ENCODE data around the gene PDE4B. TPM values are rescaled to one million over a fixed set of nuclear protein-coding genes. Genes with fewer than 3 reads are reported as not detected.

Gene PDE4B
- total RNA-seq, 4 donors from 2014 or later: 3.7 to 16.6 (median 5.1) TPM

DNA sequence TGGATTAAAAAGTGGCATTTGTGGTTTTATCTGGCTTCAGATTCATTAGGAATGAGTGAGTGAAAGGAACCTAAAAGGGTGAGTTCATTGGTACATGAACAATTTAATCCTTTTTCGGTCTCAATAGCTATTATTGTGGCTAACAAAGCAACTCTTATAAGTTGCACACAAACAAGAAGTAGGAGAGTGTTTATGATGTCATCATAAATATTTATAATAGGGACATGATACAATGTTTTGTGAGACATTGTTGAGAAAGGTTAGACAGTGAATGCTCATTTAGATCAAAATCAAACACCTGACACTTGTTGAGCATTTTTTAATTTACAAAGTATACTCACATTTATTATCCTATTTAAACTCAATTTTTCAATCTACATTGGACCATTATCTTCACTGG lies 363.4 kb downstream of the PDE4B start:
- DNase-seq (ENCODE audit: extremely low spot score): no peak
- TF ChIP-seq CTCF (IDR thresholded peaks at IDR 0.05): no peak
- TF ChIP-seq EP300 (IDR thresholded peaks at IDR 0.05): no peak
- TF ChIP-seq POLR2A (IDR thresholded peaks at IDR 0.05; ENCODE audit: low read depth): no peak
- no peaks in the 10 kb centered on the region for H3K4me1 ChIP-seq
- WGBS: 81% methylated on average over 1 of the region's 1 CpG
- H3K27ac ChIP-seq (replicated peaks in 1 of 4): no peak overlapping the region
- no peak overlapping the region for H3K4me3 ChIP-seq
- no peaks in the 10 kb centered on the region for H3K27me3 ChIP-seq
- intact Hi-C loops (cut with DNase I): no loop called here
- no peaks in the 10 kb centered on the region for H3K36me3 ChIP-seq
- H3K9me3 ChIP-seq: no peaks in the 10 kb centered on the region

DNA sequence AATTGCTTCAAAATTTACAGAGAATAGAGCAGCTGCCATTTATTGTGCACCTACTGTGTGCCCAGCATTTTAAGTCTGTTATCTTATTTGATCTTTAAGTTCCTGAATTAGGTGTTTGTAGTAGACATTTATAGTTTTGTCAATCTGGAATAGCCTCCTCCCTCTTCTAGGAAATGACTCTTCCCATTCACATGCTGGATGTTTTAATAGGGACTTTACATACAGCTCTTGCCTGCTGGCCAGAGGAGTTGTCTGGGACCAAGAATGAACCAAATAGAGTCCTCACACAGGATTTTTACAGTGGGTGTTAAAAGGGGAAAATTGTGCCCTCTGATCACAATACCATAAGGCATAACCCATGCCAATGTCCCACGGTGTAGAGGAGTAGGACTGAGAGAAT lies 367.1 kb downstream of the PDE4B start:
- Histone ChIP-seq H3K9me3 (no peaks in the 10 kb centered on the region), H3K36me3 (no peaks in the 10 kb centered on the region), H3K27ac (replicated peaks in 1 of 4) (no peak overlapping the region), H3K27me3 (no peaks in the 10 kb centered on the region), H3K4me1 (no peaks in the 10 kb centered on the region), H3K4me3 (no peak overlapping the region)
- WGBS: 82% methylated on average over 1 of the region's 1 CpG
- no peak for TF ChIP-seq EP300 (IDR thresholded peaks at IDR 0.05)
- no peak for TF ChIP-seq POLR2A (IDR thresholded peaks at IDR 0.05; ENCODE audit: low read depth)
- TF ChIP-seq POLR2AphosphoS5 (IDR thresholded peaks at IDR 0.05): no peak
- TF ChIP-seq CTCF (IDR thresholded peaks at IDR 0.05): no peak
- intact Hi-C loops (cut with DNase I): no loop called here
- DNase-seq (ENCODE audit: extremely low spot score): no peak

GRCh38 chr1:66160719-66161118 lies 368.0 kb downstream of the PDE4B start:
- no peaks in the 10 kb centered on the region for H3K36me3 ChIP-seq
- intact Hi-C loops (cut with DNase I): no loop called here
- H3K27me3 ChIP-seq: no peaks in the 10 kb centered on the region
- H3K9me3 ChIP-seq: no peaks in the 10 kb centered on the region
- 86% methylated on average over 1 of the region's 1 CpG for WGBS
- TF ChIP-seq EP300 (IDR thresholded peaks at IDR 0.05) (no peak), CTCF (IDR thresholded peaks at IDR 0.05) (no peak), POLR2A (IDR thresholded peaks at IDR 0.05; ENCODE audit: low read depth) (no peak), POLR2AphosphoS5 (IDR thresholded peaks at IDR 0.05) (no peak)
- no peaks in the 10 kb centered on the region for H3K4me1 ChIP-seq
- no peak for DNase-seq (ENCODE audit: extremely low spot score)
- no peak overlapping the region for H3K4me3 ChIP-seq
- H3K27ac ChIP-seq (replicated peaks in 1 of 4): no peak overlapping the region

DNA sequence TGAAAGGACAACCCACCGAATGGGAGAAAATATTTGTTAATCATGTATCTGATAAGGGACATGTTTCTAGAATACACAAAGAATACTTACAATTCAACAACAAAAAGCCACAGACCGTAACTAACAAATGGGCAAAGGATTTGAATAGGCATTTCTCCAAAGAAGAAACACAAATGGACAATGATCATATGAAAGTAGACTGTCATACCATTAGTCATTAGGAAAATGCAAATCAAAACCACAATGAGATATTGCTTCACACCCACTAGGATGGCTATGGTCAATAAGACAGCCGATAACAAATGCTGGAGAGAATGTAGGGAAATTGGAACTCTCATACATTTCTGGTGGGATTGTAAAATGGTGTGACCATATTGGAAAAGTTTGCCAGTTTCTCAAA lies 374.1 kb downstream of the PDE4B start:
- 88% methylated on average over 3 of the region's 3 CpGs for WGBS
- no peaks in the 10 kb centered on the region for H3K36me3 ChIP-seq
- intact Hi-C loops (cut with DNase I): no loop called here
- DNase-seq (ENCODE audit: extremely low spot score): no peak
- no peaks in the 10 kb centered on the region for H3K27me3 ChIP-seq
- H3K27ac ChIP-seq (replicated peaks in 1 of 4): no peak overlapping the region
- no peak for TF ChIP-seq CTCF (IDR thresholded peaks at IDR 0.05)
- no peak for TF ChIP-seq POLR2AphosphoS5 (IDR thresholded peaks at IDR 0.05)
- no peak for TF ChIP-seq EP300 (IDR thresholded peaks at IDR 0.05)
- no peak for TF ChIP-seq POLR2A (IDR thresholded peaks at IDR 0.05; ENCODE audit: low read depth)
- H3K9me3 ChIP-seq: no peaks in the 10 kb centered on the region
- H3K4me3 ChIP-seq: no peak overlapping the region
- peaks cover 0 to 15% (median 13%) of the 10 kb centered on the region in 4 donors for H3K4me1 ChIP-seq

DNA sequence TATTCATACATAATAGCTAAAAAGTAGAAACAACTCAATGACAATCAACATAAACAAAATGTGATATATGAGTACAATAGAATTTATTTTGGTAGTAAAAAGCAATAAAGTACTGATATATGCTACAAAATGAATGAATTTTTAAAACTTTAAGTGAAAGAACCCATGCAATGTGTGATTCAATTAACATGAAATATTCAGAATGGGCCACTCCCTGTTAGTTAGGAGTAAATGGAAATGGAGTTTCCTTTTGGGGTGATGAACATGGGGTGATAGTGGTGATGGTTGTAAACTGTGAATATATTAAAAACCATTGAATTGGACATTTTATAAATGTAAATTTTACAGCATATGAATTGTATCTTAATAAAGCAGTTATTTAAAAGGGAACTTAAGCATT lies 374.6 kb downstream of the PDE4B start:
- Histone ChIP-seq H3K9me3 (no peaks in the 10 kb centered on the region), H3K27ac (replicated peaks in 1 of 4) (no peak overlapping the region), H3K36me3 (no peaks in the 10 kb centered on the region), H3K4me3 (no peak overlapping the region), H3K27me3 (no peaks in the 10 kb centered on the region), H3K4me1 (peaks cover 0 to 15% (median 13%) of the 10 kb centered on the region in 4 donors)
- DNase-seq (ENCODE audit: extremely low spot score): no peak
- intact Hi-C loops (cut with DNase I): no loop called here
- no peak for TF ChIP-seq POLR2AphosphoS5 (IDR thresholded peaks at IDR 0.05)
- TF ChIP-seq POLR2A (IDR thresholded peaks at IDR 0.05; ENCODE audit: low read depth): no peak
- TF ChIP-seq EP300 (IDR thresholded peaks at IDR 0.05): no peak
- no peak for TF ChIP-seq CTCF (IDR thresholded peaks at IDR 0.05)

Data from esophagus muscularis mucosa (tissue), 4 donors.